SU-DHL-6 (cell line): ENCODE results near the gene FRRS1L.

Experiments
- EZH2phosphoT487 ChIP-seq: fragments of 200-600 bp; sonication (generic), shearing (Covaris generic); conservative IDR thresholded peaks from 2 replicates; pipeline ENCODE4 v1.6.1; 2018; ENCODE audit warnings: mild to moderate bottlenecking, antibody characterized with exemption, low read length, moderate library complexity, mixed read lengths
- TF ChIP-seq, protein P1 (sequence below): fragments of 200-600 bp; sonication (generic); IDR thresholded peaks from one replicate; pipeline ENCODE4 v1.5.1; 2017; ENCODE audit warnings: antibody characterized with exemption, mild to moderate bottlenecking, low read length, moderate library complexity; ENCODE audit not compliant: insufficient read depth, poor library complexity, severe bottlenecking

DNA sequence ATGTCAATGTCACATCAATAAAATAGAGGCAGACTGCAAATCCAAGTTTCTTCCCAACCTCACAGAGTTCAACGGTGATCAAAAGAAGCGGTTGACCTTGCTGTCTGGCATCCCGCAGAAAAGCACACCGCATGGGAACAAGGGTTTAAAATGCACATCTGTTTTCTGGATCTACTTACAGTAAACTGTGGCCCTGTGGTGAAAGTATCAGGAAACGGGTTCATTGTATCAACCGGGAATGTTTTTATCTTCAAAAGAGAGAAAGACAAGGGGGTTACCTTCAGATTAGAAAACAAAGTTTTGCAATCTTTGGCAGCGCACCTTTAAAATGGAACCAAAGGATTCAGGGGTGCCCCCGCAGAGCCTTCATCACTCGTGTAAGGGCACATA is 15.5 kb upstream of the FRRS1L start:
- TF ChIP-seq, protein P1, sequence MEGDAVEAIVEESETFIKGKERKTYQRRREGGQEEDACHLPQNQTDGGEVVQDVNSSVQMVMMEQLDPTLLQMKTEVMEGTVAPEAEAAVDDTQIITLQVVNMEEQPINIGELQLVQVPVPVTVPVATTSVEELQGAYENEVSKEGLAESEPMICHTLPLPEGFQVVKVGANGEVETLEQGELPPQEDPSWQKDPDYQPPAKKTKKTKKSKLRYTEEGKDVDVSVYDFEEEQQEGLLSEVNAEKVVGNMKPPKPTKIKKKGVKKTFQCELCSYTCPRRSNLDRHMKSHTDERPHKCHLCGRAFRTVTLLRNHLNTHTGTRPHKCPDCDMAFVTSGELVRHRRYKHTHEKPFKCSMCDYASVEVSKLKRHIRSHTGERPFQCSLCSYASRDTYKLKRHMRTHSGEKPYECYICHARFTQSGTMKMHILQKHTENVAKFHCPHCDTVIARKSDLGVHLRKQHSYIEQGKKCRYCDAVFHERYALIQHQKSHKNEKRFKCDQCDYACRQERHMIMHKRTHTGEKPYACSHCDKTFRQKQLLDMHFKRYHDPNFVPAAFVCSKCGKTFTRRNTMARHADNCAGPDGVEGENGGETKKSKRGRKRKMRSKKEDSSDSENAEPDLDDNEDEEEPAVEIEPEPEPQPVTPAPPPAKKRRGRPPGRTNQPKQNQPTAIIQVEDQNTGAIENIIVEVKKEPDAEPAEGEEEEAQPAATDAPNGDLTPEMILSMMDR = no peak
- no peak for TF ChIP-seq EZH2phosphoT487
